ENCODE results near the gene TRAK1. TPM values are rescaled to one million over a fixed set of nuclear protein-coding genes. Genes with fewer than 3 reads are reported as not detected.

The TRAK1 gene
- total and polyA plus RNA-seq, 7 donors: 17.6 to 42.7 (median 31.8) TPM

- H3K36me3 ChIP-seq: no peaks in the 10 kb centered on the region
- WGBS, 2 donors: 25 to 86% methylated on average over 3 of the region's 3 CpGs
- no peak overlapping the region for H3K27ac ChIP-seq
- no peaks in the 10 kb centered on the region for H3K27me3 ChIP-seq
- DNase-seq: no peak
- no peak overlapping the region for H3K4me3 ChIP-seq
- intact Hi-C loops (cut with DNase I): no loop called here
- H3K9me3 ChIP-seq: no peaks in the 10 kb centered on the region
- TF ChIP-seq EP300 (IDR thresholded peaks at IDR 0.05): no peak
- TF ChIP-seq, protein P1, sequence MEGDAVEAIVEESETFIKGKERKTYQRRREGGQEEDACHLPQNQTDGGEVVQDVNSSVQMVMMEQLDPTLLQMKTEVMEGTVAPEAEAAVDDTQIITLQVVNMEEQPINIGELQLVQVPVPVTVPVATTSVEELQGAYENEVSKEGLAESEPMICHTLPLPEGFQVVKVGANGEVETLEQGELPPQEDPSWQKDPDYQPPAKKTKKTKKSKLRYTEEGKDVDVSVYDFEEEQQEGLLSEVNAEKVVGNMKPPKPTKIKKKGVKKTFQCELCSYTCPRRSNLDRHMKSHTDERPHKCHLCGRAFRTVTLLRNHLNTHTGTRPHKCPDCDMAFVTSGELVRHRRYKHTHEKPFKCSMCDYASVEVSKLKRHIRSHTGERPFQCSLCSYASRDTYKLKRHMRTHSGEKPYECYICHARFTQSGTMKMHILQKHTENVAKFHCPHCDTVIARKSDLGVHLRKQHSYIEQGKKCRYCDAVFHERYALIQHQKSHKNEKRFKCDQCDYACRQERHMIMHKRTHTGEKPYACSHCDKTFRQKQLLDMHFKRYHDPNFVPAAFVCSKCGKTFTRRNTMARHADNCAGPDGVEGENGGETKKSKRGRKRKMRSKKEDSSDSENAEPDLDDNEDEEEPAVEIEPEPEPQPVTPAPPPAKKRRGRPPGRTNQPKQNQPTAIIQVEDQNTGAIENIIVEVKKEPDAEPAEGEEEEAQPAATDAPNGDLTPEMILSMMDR (IDR thresholded peaks at IDR 0.05): no peak
- TF ChIP-seq POLR2AphosphoS5 (IDR thresholded peaks at IDR 0.05): no peak
- no peak for TF ChIP-seq POLR2A (IDR thresholded peaks at IDR 0.05)
- peaks cover 0 to 30% (median 19%) of the 10 kb centered on the region in 4 donors for H3K4me1 ChIP-seq
Measured at GRCh38 chr3:42149975-42150374, 58.8 kb downstream of the TRAK1 start.

GRCh38 chr3:42151596-42152168, 60.5 kb downstream of the TRAK1 start:
- Histone ChIP-seq H3K4me1 (peaks cover 0 to 30% (median 19%) of the 10 kb centered on the region in 4 donors), H3K27ac (no peak overlapping the region), H3K27me3 (no peaks in the 10 kb centered on the region), H3K4me3 (no peak overlapping the region), H3K9me3 (no peaks in the 10 kb centered on the region), H3K36me3 (no peaks in the 10 kb centered on the region)
- intact Hi-C loops (cut with DNase I): no loop called here
- WGBS, 2 donors: 20 to 56% methylated on average over 2 of the region's 2 CpGs
- DNase-seq: no peak
- TF ChIP-seq POLR2AphosphoS5 (IDR thresholded peaks at IDR 0.05): no peak
- TF ChIP-seq EP300 (IDR thresholded peaks at IDR 0.05): no peak
- TF ChIP-seq, protein P1 (IDR thresholded peaks at IDR 0.05): no peak
- TF ChIP-seq POLR2A (IDR thresholded peaks at IDR 0.05): no peak

GRCh38 chr3:42152193-42152592, 61.0 kb downstream of the TRAK1 start:
- Histone ChIP-seq H3K4me1 (peaks cover 0 to 30% (median 19%) of the 10 kb centered on the region in 4 donors), H3K27me3 (no peaks in the 10 kb centered on the region), H3K4me3 (no peak overlapping the region), H3K9me3 (no peaks in the 10 kb centered on the region), H3K36me3 (no peaks in the 10 kb centered on the region), H3K27ac (no peak overlapping the region)
- WGBS, 2 donors: 83 to 87% methylated on average over 5 of the region's 5 CpGs
- no peak for DNase-seq
- TF ChIP-seq POLR2A (IDR thresholded peaks at IDR 0.05) (no peak), EP300 (IDR thresholded peaks at IDR 0.05) (no peak), POLR2AphosphoS5 (IDR thresholded peaks at IDR 0.05) (no peak)
- TF ChIP-seq, protein P1 (IDR thresholded peaks at IDR 0.05): no peak
- intact Hi-C loops (cut with DNase I): no loop called here

DNA sequence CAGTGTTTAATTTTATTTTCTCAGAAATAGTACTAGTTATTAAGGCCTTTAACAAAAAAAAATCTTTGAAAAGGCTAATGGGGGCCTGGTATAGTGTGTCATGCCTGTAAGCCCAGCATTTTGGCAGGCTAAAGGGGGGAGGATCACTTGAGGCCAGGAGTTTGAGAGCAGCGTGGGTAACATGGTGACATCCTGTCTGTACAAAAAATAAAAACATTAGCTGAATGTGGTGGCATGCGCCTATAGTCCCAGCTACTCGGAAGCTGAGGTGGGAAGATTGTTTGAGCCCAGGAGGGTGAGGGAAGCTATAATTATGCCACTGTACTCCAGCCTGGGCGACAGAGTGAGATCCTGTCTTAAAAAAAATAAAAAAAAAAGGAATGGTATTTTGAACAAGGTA, 61.9 kb downstream of the TRAK1 start:
- H3K4me3 ChIP-seq: no peak overlapping the region
- peaks cover 0 to 28% (median 19%) of the 10 kb centered on the region in 4 donors for H3K4me1 ChIP-seq
- H3K27ac ChIP-seq: no peak overlapping the region
- no peaks in the 10 kb centered on the region for H3K27me3 ChIP-seq
- no peaks in the 10 kb centered on the region for H3K9me3 ChIP-seq
- intact Hi-C loops (cut with DNase I): no loop called here
- WGBS, 2 donors: 85 to 90% methylated on average over 4 of the region's 4 CpGs
- H3K36me3 ChIP-seq: no peaks in the 10 kb centered on the region
- no peak for DNase-seq
- TF ChIP-seq, protein P1 (IDR thresholded peaks at IDR 0.05): no peak
- no peak for TF ChIP-seq POLR2AphosphoS5 (IDR thresholded peaks at IDR 0.05)
- no peak for TF ChIP-seq EP300 (IDR thresholded peaks at IDR 0.05)
- TF ChIP-seq POLR2A (IDR thresholded peaks at IDR 0.05): no peak
